Skeletal muscle satellite cell (primary cell): ENCODE data around the gene MEX3D.
A peak's percentile ranks its signal among the peaks of the same experiment; 100 is the strongest.
"Not testable (repeated sequence)": the region's sequence is repeated elsewhere in the genome, so short reads cannot be mapped to it uniquely, and the experiment has no call there.

Source experiments
- H3K27me3 ChIP-seq: 2 replicates; pipeline ENCODE4 v1.7.0; 2013; ENCODE audit warnings: low read length; ENCODE audit not compliant: control insufficient read depth, insufficient read depth
- H3K36me3 ChIP-seq: 2 replicates; pipeline ENCODE4 v1.7.0; 2013; ENCODE audit warnings: mild to moderate bottlenecking, control low read depth, low read length; ENCODE audit not compliant: insufficient read depth
- H3K4me1 ChIP-seq: 2 replicates; pipeline ENCODE4 v1.7.0; 2013; ENCODE audit warnings: low read length; ENCODE audit not compliant: control insufficient read depth, insufficient read depth
- H3K4me2 ChIP-seq: 2 replicates; pipeline ENCODE4 v1.7.0; 2013; ENCODE audit warnings: mild to moderate bottlenecking, low read length
- H3K4me3 ChIP-seq: 2 replicates; pipeline ENCODE4 v1.7.0; 2013; ENCODE audit warnings: low read length
- H3K9ac ChIP-seq: 2 replicates; pipeline ENCODE4 v1.7.0; 2013; ENCODE audit warnings: mild to moderate bottlenecking, low read depth, low read length, moderate library complexity
- H3K9me3 ChIP-seq: replicated peaks from 2 replicates; pipeline ENCODE4 v1.7.0; 2013; ENCODE audit warnings: mild to moderate bottlenecking, control low read depth, low read length

Gene MEX3D

GRCh38 chr19:1521636-1522035, 46.5 kb downstream of the MEX3D start:
- Histone ChIP-seq H3K4me2 (no peak overlapping the region), H3K4me3 (no peak overlapping the region), H3K4me1 (no peaks in the 10 kb centered on the region), H3K9me3 (no peaks in the 10 kb centered on the region), H3K27me3 (peaks cover 45% of the 10 kb centered on the region), H3K9ac (no peak overlapping the region), H3K36me3 (no peaks in the 10 kb centered on the region)

- no peak overlapping the region for H3K4me2 ChIP-seq
- no peak overlapping the region for H3K4me3 ChIP-seq
- H3K9me3 ChIP-seq = no peaks in the 10 kb centered on the region
- H3K27me3 ChIP-seq = peaks cover 44% of the 10 kb centered on the region
- no peak overlapping the region for H3K9ac ChIP-seq
- no peaks in the 10 kb centered on the region for H3K4me1 ChIP-seq
- H3K36me3 ChIP-seq = no peaks in the 10 kb centered on the region
These were observed 47.8 kb downstream of the MEX3D start for GRCh38 chr19:1520203-1520780.

GRCh38 chr19:1519802-1520201, 48.3 kb downstream of the MEX3D start:
- peaks cover 40% of the 10 kb centered on the region for H3K27me3 ChIP-seq
- H3K36me3 ChIP-seq = not testable (repeated sequence)

GRCh38 chr19:1518471-1518870, 49.7 kb downstream of the MEX3D start:
- no peaks in the 10 kb centered on the region for H3K9me3 ChIP-seq
- H3K36me3 ChIP-seq = no peaks in the 10 kb centered on the region
- H3K4me2 ChIP-seq = no peak overlapping the region
- no peaks in the 10 kb centered on the region for H3K4me1 ChIP-seq
- H3K9ac ChIP-seq = no peak overlapping the region
- H3K27me3 ChIP-seq = peaks cover 36% of the 10 kb centered on the region
- no peak overlapping the region for H3K4me3 ChIP-seq

More at GRCh38 chr19:1519802-1520201, 48.3 kb downstream of the MEX3D start:
- not testable (repeated sequence) for H3K4me3 ChIP-seq, H3K9ac ChIP-seq, H3K4me1 ChIP-seq, H3K9me3 ChIP-seq, H3K4me2 ChIP-seq

GRCh38 chr19:1516395-1516753, 51.8 kb downstream of the MEX3D start:
- H3K4me3 ChIP-seq = no peak overlapping the region
- peaks cover 9% of the 10 kb centered on the region for H3K4me1 ChIP-seq
- H3K9ac ChIP-seq = no peak overlapping the region
- H3K27me3 ChIP-seq = peaks cover 23% of the 10 kb centered on the region
- no peaks in the 10 kb centered on the region for H3K36me3 ChIP-seq
- H3K4me2 ChIP-seq = no peak overlapping the region
- H3K9me3 ChIP-seq = no peaks in the 10 kb centered on the region

- Histone ChIP-seq H3K27me3 (peaks cover 23% of the 10 kb centered on the region), H3K36me3 (no peaks in the 10 kb centered on the region), H3K4me2 (no peak overlapping the region), H3K9ac (no peak overlapping the region), H3K4me3 (no peak overlapping the region), H3K4me1 (peaks cover 14% of the 10 kb centered on the region), H3K9me3 (no peaks in the 10 kb centered on the region)
These were observed 53.0 kb downstream of the MEX3D start for GRCh38 chr19:1514986-1515721.

GRCh38 chr19:1514295-1514661, 53.8 kb downstream of the MEX3D start:
- no peak overlapping the region for H3K4me3 ChIP-seq
- peaks cover 23% of the 10 kb centered on the region for H3K27me3 ChIP-seq
- H3K9ac ChIP-seq = no peak overlapping the region
- H3K4me1 ChIP-seq = peaks cover 15% of the 10 kb centered on the region
- no peaks in the 10 kb centered on the region for H3K9me3 ChIP-seq
- no peaks in the 10 kb centered on the region for H3K36me3 ChIP-seq
- H3K4me2 ChIP-seq = no peak overlapping the region

GRCh38 chr19:1513499-1514294, 54.4 kb downstream of the MEX3D start:
- Histone ChIP-seq H3K4me1 (peaks cover 15% of the 10 kb centered on the region), H3K9ac (peak overlapping the region; percentile 68), H3K36me3 (no peaks in the 10 kb centered on the region), H3K9me3 (no peaks in the 10 kb centered on the region), H3K27me3 (peaks cover 18% of the 10 kb centered on the region), H3K4me3 (peak overlapping the region; percentile 68), H3K4me2 (peak overlapping the region; percentile 81)

GRCh38 chr19:1512671-1513498, 55.2 kb downstream of the MEX3D start, which contains the start of gene ADAMTSL5:
ADAMTSL5 (minus strand) TSS chr19:1513019; CDS start chr19:1510943, 2,076 bp downstream.
- peak within 1 kb of the TSS; percentile 68 for H3K9ac ChIP-seq
- H3K4me2 ChIP-seq = peak within 1 kb of the TSS; percentile 81
- peaks cover 15% of the 10 kb centered on the region for H3K4me1 ChIP-seq
- no peaks in the 10 kb centered on the region for H3K9me3 ChIP-seq
- H3K27me3 ChIP-seq = peaks cover 12% of the 10 kb centered on the region
- H3K4me3 ChIP-seq = peak within 1 kb of the TSS; percentile 68
- no peaks in the 10 kb centered on the region for H3K36me3 ChIP-seq

GRCh38 chr19:1511318-1512317, 56.5 kb downstream of the MEX3D start:
- H3K4me2 ChIP-seq = no peak overlapping the region
- peaks cover 12% of the 10 kb centered on the region for H3K27me3 ChIP-seq

More at GRCh38 chr19:1511318-1512317, 56.5 kb downstream of the MEX3D start:
- H3K36me3 ChIP-seq = no peaks in the 10 kb centered on the region
- peaks cover 15% of the 10 kb centered on the region for H3K4me1 ChIP-seq
- H3K4me3 ChIP-seq = no peak overlapping the region
- no peaks in the 10 kb centered on the region for H3K9me3 ChIP-seq
- H3K9ac ChIP-seq = no peak overlapping the region
